HuH-7 (cell line): ENCODE data around the gene AGAP1.
"Not testable (repeated sequence)": the region's sequence is repeated elsewhere in the genome, so short reads cannot be mapped to it uniquely, and the experiment has no call there.

Source experiments
- DNase-seq: peaks from one replicate; pipeline ENCODE4 v3.0.0; 2011; ENCODE audit warnings: low spot score

AGAP1 gene

DNA sequence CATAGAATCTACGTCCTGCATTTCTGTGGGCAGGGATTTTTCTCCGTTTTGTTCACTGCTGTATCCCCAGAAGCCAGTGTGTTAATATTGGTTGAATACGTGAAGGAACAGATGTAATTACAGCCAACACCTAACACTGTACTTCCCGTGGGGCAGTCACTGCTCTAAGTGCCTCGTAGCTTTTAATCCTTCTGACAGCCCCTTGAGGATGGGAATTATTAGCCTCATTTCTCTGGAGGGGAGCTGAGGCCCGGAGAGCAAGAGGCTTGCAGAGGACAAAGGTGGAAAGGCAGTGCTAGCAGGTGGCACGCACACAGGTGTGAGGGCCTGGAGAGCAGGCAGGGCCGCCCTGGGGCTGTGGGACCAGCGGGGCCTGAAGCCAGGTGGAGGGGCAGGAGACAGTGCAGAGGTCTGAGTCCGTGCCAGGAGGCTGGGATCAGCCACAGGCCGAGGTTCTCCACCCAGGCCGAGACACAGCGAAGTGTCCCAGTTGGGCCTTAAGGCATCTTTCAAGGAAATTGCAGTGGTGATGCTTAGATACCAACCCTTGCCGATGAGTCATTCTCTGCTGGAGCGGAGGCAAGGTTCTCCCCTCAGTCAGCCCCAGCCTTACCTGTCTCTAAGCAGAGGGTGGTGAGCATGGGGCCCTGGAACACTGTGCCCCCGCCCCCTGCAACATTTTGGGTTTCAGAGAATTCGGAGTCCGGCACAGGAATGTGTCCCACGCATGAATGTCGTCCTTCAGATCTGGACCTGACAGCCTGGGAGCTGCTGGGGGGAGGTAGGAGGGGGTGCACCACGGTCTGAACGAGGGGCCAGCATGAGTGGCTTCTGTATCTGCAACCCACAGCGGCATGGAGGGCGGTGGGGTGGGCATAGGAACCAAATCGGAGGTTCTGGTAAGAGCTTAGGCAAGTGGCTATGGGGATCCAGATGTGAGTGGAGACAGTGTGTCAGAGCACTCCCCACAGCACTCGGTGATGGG, 551.7 kb downstream of the AGAP1 start:
- DNase-seq: no peak

DNA sequence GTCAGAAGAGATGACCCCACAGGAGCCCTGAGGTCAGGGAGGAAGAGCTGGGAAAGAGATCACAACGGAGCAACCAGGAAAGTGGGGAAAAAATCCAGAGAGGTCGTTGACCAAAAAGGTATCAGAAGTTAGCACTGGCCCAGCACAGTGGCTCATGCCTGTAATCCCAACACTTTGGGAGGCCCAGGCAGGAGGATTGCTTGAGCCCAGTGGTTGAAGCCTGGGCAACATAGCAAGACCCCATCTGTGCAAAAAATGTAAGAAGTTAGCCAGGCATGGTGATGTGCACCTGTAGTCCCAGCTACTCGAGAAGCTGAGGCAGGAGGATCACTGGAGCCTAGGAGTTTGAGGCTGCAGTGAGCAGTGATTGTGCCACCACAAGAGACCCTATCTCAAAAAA, 552.9 kb downstream of the AGAP1 start:
- DNase-seq: no peak

DNA sequence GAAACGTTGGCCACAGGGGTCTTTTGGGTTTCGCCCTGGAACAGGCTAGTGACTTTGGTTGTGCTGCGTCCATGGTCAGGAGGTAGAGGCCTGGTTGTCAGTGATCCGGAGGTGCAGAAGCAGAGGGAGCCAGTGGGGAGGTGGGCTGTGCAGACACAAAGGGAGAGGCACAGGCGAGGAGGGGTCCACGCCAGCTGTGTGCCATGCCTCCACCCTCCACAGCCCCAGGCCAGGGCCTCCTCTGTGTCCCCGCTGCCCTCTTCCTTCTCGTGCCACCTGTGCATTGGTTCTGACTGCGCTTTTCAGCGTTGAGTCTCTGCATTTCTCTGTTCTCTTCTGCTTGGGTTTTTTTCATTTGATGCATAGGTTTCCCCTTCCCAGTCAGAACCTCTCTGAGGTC, 553.3 kb downstream of the AGAP1 start:
- no peak for DNase-seq

DNA sequence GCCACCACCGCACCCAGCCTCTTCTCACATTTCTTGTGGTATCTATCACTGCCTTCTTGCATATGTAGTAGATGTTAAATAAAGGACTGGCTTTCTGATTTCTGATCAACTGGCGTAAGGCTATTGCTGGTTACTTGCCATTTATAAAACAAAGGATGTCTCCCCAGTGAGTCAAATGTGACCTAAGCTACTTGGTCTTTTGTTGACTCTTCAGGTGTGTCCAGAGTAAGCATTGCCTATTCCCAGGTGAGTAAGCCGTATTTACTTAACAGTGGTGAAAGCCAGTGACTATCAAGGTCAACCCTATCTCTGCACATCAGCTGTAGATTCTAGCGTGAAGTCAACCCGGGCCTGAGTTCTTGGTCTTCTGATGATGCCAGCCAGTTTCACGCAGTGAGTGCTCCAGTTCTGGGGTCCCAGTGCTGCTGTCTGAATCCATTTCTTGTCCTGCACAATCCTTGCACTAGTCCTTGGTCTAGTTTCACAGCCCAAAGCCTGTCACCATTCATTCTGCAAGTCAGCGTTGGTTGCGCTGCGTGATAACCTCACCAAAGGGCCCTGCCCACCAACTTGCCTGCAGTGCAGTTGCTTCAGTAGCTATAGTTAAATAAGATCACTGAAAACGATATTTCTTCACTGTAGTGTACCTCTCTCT, 554.2 kb downstream of the AGAP1 start:
- DNase-seq: peak; percentile 17

DNA sequence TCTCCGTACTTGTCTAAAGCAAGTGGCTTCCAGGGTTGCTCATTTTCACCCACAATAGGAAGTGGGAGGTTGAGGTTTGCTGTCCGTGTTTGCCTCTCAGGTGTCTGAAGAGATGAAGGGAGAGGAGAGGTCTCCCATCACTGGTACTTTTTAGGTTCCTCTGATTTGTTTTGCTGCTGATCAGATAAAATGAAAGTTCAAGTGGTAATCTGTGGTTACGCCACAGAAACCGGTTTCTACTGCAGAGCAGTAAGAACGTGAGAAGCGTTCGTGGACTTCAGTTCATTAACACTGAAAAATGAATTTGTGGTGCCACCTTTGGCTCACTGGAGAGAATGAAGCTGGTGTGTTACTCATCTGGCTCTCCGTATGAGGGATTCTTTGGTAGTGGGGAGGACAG, 556.1 kb downstream of the AGAP1 start:
- DNase-seq: no peak

DNA sequence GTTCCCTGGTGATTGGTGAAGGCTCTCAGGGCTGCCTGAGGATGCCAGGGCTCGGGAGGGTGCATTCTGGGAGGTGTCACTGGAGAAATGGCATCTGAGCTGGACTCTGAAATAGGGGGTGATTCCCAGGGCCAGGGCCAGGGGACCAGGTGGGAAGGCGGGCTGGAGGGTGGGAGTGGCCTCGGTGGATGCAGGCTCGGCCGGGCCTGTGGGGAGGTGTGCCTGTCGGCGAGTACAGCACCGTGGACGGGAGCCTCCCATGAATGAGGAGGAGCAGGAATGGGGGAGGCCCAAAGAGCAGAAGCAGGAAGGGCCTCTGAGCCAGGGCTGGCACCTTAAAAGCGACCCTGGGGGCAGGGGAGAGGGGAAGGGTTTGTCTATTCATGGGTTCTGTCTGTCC, 557.5 kb downstream of the AGAP1 start:
- DNase-seq: no peak

DNA sequence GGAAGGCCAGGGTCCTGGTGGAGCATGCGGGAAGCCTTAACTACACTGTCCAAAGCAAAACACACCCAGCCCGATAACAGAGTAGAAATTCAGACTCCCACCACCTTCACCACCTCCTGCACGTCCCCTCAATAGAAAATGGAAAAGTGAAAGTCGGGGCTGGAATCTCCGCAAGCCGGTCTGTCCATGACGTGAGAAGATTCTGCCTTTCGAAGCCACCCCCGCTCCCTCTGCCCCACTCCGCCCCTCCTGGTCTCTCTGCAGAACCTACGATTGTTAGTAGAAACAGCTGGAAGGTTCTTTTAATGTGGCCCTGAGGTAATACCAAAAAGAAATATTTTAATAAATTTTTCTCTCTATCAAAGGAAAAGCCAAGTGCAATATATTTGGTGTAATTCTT, 558.0 kb downstream of the AGAP1 start:
- no peak for DNase-seq

DNA sequence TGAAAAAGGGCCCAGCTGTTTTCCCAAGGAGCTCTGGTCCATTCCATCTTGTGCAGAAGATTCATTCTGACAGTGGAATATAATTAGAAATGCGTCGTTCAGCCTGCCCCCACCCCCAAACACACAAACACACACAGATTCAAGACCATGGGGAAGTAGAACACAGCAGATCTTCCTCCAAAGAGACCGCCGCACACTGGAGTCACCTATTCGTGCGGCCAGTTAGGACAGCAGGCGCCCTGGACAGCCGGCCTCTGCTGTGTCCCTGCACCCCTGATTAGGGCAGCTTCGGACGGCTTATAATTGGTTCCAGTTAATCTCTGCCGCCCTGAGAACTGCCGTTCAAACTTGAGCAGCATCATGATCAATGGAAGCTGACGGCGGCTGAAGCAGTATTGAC, 558.4 kb downstream of the AGAP1 start:
- DNase-seq: no peak

DNA sequence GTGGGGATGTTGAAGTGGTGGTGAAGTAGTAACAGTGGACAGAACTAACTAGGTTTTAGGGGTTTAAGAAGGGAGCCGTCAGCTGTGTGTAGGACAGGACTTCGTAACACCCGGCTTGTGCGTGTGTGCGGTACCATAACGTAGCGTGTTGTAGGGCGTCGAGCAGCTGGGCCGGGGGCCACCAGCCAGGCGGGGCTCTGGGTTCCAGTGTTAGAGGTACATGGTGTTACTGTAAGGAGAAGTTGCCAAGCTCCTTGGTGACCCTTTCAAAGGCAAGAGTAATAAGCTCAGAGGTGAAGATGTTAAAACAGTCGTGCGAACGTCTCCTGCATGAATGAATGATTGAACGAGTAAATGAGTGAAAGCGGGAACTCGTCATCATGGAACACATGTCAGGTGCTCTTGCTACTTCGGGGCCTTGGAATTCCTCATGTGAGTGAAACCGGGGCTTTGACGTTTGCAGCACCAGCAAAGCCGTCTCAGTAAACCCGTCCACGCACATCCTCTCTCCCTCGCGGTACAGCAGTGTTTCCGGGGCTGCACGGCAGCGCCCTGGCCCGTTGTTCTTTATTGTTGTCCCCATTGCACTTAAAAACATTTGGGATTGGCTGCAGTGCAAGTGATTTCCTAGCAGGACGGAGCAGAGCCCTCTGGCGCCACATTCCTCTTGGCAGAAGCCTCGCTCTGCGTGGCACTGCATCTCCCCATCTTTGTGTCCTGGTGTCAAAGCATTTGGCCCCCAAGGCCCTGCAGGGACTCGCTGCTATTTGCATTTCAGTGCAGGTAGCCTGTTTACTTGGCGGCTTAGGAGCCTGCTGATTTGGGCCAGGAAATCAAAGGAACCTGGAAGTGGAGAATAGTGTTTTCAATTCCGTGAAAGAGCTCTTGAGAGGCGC, 559.3 kb downstream of the AGAP1 start:
- no peak for DNase-seq

DNA sequence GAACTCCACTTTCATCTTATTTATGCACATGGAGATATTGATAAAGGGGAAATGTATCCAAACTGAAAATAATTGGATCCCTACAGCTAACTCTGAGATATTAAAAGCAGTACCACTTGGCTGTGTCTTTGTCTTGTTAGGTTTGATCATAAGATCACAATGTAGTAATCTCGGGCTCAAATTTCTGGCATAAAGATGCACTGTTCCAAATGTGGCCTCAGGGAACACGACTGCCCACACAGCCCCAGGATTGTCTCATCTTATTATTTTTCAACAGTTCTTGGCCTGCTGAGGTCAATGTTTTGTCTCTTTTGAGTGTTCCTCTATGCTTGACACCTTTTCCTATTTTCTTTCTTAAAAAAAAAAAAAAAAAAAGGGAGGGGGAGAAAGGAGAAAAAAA, 560.3 kb downstream of the AGAP1 start:
- DNase-seq: no peak

DNA sequence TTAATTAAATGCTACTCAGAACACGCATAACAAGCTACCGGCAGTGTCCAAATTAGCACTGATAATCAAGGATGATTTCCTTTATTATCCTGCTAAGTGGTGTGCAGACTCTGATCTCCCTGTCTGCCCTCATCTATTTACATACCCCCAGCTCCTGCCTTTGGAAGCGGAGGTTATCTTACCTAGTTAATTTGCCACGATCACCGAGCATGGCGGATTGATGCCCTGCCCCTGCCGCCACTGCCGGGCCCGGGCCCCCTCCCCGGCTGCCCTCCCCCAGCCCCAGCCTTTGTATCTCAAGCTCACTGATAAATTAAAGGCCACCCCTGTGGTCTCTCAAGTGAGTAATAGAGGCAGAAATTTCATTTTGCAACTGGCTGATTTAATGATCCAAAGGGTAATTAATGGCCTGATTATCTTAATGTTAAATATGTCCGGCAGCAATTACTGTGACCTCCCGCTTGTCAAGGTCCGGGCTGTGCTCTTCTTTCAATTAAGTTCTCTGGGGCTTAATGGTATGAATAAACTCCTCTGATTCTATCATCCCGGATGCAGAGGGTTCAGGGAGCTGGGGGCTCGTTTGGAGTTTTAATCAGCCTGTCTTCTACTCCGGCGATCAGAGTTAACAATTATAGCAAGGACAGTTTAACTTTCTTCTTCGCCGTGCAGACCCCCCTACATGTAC, 560.9 kb downstream of the AGAP1 start:
- DNase-seq: no peak

DNA sequence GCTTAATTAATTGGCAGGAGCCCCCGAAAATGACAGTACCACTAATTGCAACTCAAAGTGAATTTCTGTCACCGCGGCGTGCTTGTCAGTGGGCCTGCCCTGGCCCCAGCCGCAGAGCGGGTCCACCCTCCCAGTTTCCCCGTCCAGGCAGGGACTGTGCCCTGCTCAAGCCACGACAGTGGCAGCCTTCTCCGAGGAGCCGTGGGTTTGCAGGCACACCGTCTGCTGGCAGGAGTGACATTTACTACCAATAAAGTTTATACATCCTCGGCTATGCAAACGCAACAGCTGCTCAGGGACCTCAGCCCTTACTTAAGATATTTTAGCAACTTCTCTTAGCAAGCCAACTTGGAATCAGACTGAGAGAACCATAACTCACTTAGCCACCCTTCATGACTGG, 561.6 kb downstream of the AGAP1 start:
- DNase-seq: no peak

DNA sequence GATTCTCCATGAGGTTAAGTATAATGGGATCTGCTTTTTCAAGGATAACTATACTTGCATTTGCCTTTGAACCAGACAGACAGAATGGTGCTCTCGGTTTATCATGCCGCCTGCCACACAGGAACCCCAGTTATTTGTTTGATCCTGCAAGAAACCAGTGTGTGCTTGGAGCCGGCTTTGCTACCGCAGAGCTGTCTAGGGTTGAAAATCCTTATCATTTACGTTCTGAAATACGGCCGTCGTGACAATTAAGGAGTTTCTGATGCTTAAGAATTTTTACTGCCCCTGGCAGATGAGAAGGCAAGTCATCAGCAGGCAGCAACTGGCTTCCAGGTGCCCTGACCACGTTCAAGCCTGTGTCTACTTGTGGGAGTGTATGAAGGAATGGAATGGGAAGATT, 562.3 kb downstream of the AGAP1 start:
- no peak for DNase-seq

DNA sequence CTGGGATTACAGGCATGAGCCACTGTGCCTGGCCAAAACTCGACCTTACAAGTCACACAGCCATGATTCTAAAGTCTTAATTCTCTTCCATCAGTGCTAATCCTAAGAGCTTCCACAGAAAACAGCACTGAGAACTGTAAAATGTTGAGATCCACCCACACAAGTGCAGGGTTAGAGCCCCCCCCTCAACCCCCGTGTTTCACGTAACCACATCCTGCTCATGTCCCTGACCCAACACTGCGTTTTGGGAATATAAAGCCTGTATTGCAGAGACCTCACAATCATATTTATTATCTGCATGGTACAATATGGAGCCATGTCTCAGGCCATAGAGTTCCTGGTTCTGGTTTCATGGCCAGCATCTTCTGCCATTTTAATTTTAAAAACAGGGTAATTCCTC, 563.5 kb downstream of the AGAP1 start:
- no peak for DNase-seq

DNA sequence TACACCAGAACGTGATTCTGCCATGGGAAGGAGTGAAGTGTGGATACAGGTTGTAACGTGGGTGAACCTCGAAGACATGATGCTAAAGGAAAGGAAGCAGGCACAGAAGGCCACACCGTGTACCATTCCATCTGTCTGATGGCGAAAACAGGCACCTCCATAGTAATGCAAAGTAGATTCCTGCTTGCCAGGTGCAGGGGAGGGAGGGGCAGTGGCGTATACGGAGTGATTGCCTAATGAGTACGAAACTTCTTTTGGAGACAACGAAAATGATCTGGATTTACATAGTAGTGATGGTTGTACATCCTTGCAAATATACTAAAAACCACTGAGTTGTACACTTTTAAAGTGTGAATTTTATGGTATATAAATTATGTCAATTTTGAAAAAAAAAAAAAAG, 567.7 kb downstream of the AGAP1 start:
- DNase-seq: no peak

DNA sequence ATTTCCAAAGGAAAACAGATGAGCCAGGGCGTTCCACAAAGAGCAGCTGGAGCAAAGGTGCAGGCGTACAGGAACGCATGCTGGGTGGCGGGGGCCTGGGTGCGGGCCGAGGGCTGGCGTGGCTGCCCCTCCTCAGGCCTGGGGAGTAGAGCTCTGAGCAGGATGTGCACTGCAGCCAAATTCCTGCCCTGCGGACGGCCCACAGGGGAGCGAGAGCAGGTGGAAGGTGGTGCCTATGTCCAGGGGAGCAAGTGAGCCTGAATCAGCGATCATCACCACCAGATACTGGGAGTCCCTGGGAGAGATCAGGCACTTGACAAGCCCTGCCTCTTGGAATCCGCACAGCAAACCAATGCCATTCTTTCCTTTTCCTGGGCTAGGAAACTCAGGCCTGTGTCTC, 568.1 kb downstream of the AGAP1 start:
- no peak for DNase-seq

DNA sequence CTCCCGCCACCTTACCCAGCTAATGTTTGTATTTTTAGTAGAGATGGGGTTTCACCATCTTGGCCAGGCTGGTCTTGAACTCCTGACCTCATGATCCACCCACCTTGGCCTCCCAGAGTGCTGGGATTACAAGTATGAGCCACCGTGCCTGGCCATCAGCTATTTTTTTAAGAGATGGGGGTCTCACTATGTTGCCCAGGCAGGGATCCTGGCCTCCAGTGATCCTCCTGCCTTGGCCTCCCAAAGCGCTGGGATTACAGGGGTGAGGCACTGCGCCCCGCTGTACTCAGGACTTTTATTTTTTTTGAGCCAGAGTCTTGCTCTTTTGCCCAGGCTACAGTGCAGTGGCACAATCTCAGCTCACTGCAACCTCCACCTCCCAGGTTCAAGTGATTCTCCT, 569.0 kb downstream of the AGAP1 start:
- not testable (repeated sequence) for DNase-seq

DNA sequence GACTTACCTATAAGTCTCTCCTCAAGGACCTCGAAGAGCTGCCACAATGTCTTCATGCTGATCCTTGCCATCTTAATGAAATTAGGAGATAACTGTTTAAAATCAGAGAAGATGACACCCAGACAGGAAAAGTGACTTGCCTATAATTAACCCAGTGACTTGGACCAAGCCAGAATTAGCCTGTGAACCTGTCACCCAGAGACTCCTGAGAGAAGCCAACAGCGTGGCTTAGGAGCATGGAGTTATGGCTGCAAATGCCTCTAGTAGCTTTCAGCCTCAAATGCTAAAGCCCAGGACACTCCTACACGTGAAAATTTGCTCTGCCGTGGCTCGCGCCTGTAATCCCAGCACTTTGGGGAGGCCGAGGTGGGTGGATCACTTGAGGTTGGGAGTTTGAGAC, 570.2 kb downstream of the AGAP1 start:
- DNase-seq: no peak

DNA sequence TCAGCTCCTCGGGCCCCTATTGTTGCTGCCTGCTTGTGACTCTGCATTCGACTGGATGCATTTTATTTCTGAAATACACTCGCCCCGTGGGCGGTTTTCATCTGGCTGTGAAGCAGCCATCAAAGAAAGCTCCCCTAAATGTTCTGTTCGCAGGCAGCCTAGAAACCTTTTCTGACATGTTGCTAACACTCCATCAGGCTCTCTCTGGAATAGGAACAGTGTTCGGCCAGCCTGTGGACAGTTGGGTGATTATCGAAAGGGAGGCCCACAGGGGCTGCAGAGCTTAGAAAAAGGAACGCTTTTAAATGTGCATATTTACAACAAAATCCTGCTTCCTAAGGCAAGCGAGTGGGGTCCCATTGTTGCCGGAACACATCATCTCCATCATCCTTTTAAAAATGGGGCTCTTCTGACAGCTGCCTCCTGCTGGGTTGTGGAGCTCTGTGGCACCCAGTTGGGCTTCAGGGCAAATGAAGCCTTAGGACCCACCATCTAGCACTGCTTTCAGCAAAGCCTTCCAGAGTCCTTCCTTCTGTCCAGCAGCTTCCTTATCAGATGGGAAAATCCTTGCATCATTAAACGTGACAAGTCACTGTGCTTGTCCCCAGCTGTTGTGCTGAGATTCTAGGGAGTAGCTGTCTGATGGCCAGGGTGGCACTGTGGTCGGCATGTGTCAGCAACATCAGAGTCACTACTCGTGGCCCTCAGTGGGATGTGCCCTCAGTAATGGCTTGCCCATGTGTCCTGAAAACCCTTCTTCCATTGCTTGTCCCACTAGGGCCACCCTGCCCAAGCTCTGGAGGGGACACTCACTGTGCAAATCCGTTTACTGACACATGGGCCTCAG, 571.7 kb downstream of the AGAP1 start:
- DNase-seq: no peak

DNA sequence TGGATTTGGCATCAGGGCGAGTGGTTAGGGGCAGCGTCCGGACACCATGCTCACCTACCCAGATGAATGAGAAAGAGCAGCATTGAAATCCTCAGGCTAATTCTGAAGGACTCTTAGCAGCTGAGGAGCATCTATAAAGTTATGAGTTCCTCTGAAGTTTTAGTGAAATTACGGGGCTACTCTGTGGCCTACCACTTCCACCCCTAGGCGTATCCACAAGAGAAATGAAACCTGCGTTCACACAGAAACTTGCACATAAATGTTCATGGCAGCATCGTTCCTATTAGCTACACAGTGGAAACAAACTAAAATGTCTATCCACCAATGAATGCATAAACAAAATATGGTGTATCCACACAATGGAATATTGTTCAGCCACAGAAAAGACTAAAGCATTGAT, 576.4 kb downstream of the AGAP1 start:
- DNase-seq: no peak

DNA sequence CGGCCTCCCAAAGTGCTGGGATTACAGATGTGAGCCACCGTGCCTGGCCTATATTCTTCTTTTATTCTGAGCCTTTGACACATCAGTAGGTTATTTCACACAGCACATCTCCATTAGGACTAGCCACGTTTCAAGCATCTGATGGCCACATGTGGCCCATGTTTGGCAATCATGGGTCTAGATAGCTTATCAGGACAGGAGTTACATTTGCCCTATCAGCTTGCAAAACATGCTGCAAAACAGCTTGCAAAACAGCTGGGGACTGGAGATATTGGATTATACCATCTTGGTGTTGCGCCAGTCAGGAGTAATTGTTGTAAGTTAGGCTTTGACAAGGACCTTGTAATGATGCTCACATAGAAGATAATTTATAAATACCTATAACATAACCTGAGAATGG, 579.4 kb downstream of the AGAP1 start:
- DNase-seq: peak; percentile 25
